ENCODE measurements around the gene LPO. TPM values are rescaled to one million over a fixed set of nuclear protein-coding genes. Genes with fewer than 3 reads are reported as not detected.

The LPO gene
- total and polyA plus RNA-seq, 10 of the 15 experiments (the other 5 are each of a cell fraction or from before 2014, with no cell fraction given): 0.03 to 0.11 (median 0.06) TPM; not detected in 7

DNA sequence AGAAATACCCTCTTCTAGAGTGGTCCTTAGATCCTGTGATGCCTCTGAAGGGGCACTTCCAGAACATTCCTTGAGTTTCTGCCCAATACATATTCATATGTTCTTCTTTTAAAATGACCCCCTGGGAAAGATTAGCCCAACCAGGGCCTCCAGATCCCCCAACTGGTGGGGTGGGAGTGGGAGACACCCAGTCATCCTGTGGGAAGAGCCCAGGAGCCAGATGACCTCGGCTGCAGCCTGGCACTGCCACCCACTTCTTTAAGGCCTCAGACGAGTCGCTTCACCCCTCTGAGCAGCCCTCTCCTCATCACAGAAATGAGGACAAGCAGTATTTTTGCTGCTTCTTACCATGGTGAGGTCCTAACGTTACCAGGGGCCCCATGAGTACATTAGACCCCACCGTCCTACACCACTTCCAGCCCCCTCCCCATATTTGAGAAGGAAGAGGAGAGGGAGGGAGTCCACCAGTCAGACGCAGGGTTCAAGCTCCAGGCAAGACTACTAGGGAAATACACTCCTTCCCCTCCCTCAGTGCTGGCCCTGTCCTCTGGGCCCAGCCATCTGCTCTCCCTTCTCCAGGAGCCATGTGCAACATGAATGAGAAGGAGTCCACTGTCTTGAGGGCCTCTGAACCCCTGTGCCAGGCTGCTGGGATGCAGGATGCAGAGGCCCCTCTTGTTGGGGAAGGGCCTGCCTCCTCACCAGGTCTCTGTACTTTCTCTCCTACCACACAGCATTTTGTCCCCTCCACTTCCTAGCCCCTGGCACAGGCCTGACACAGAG, 30.6 kb downstream of the LPO start:
- Histone ChIP-seq H3K79me2 (ENCODE audit: control insufficient read depth, insufficient read depth, low read length) (no peaks in the 10 kb centered on the region), H3K4me2 (ENCODE audit: control insufficient read depth, insufficient read depth) (no peak overlapping the region), H3K9me3 (replicated peaks; ENCODE audit: control insufficient read depth, insufficient read depth, low read length) (no peaks in the 10 kb centered on the region), H3K9ac (ENCODE audit: control insufficient read depth, insufficient read depth, low read length) (no peak overlapping the region), H3K4me1 (ENCODE audit: control insufficient read depth, insufficient read depth, low read length) (no peaks in the 10 kb centered on the region; the same call in 1 of the 2 replicates), H4K20me1 (ENCODE audit: control insufficient read depth, insufficient read depth) (no peaks in the 10 kb centered on the region), H3K4me3 (no peak overlapping the region), H3K27me3 (replicated peaks in 1 of 2; ENCODE audit: control insufficient read depth in 2 of 2, insufficient read depth in 2 of 2, low read length in 1 of 2) (no peaks in the 10 kb centered on the region; a peak in 1 of 4 replicates), H2AFZ (ENCODE audit: control insufficient read depth, low read depth, low read length) (no peak overlapping the region), H3K36me3 (ENCODE audit: control insufficient read depth in 2 of 2, insufficient read depth in 2 of 2, low read length in 1 of 2) (no peaks in the 10 kb centered on the region), H3K27ac (ENCODE audit: control insufficient read depth, insufficient read depth) (no peak overlapping the region)
- in situ Hi-C loops (cut with MboI): no loop called here
- ChIA-PET RAD21 (ENCODE audit: unreplicated experiment) (no interaction called here), CTCF (no interaction called here), SMC1A (ENCODE audit: uncharacterized antibody, unreplicated experiment) (no interaction called here), POLR2A (no interaction called here)
- FAIRE-seq: no peak
- no peak for ATAC-seq
- WGBS (ENCODE audit: insufficient coverage, insufficient replicate concordance, low lambda C conversion rate, missing lambda C conversion rate): 20% methylated on average over 6 of the region's 6 CpGs
- no TSS peak for BruUV-seq (replicated peaks)
- DNase-seq (ENCODE audit: low read depth, low spot score): no peak
- intact Hi-C loops (cut with micrococcal nuclease; ENCODE audit: unreplicated experiment): no loop called here
- TF ChIP-seq, protein P1, sequence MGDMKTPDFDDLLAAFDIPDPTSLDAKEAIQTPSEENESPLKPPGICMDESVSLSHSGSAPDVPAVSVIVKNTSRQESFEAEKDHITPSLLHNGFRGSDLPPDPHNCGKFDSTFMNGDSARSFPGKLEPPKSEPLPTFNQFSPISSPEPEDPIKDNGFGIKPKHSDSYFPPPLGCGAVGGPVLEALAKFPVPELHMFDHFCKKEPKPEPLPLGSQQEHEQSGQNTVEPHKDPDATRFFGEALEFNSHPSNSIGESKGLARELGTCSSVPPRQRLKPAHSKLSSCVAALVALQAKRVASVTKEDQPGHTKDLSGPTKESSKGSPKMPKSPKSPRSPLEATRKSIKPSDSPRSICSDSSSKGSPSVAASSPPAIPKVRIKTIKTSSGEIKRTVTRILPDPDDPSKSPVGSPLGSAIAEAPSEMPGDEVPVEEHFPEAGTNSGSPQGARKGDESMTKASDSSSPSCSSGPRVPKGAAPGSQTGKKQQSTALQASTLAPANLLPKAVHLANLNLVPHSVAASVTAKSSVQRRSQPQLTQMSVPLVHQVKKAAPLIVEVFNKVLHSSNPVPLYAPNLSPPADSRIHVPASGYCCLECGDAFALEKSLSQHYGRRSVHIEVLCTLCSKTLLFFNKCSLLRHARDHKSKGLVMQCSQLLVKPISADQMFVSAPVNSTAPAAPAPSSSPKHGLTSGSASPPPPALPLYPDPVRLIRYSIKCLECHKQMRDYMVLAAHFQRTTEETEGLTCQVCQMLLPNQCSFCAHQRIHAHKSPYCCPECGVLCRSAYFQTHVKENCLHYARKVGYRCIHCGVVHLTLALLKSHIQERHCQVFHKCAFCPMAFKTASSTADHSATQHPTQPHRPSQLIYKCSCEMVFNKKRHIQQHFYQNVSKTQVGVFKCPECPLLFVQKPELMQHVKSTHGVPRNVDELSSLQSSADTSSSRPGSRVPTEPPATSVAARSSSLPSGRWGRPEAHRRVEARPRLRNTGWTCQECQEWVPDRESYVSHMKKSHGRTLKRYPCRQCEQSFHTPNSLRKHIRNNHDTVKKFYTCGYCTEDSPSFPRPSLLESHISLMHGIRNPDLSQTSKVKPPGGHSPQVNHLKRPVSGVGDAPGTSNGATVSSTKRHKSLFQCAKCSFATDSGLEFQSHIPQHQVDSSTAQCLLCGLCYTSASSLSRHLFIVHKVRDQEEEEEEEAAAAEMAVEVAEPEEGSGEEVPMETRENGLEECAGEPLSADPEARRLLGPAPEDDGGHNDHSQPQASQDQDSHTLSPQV (IDR thresholded peaks at IDR 0.05): no peak
- no peak for TF ChIP-seq SMARCA5 (IDR thresholded peaks at IDR 0.05)
- TF ChIP-seq SIN3A (IDR thresholded peaks at IDR 0.05; ENCODE audit: low read depth, low read length): no peak
- no peak for TF ChIP-seq ZSCAN29 (IDR thresholded peaks at IDR 0.05)
- TF ChIP-seq NFYB (IDR thresholded peaks at IDR 0.05; ENCODE audit: insufficient read depth, low read depth, low read length): no peak
- no peak for TF ChIP-seq SREBF2 (IDR thresholded peaks at IDR 0.05; ENCODE audit: low read length)
- TF ChIP-seq ZBED1 (IDR thresholded peaks at IDR 0.05; ENCODE audit: borderline replicate concordance): no peak
- TF ChIP-seq, protein P2, sequence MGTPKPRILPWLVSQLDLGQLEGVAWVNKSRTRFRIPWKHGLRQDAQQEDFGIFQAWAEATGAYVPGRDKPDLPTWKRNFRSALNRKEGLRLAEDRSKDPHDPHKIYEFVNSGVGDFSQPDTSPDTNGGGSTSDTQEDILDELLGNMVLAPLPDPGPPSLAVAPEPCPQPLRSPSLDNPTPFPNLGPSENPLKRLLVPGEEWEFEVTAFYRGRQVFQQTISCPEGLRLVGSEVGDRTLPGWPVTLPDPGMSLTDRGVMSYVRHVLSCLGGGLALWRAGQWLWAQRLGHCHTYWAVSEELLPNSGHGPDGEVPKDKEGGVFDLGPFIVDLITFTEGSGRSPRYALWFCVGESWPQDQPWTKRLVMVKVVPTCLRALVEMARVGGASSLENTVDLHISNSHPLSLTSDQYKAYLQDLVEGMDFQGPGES (IDR thresholded peaks at IDR 0.05): no peak
- no peak for TF ChIP-seq TCF3 (IDR thresholded peaks at IDR 0.05; ENCODE audit: borderline replicate concordance, insufficient read depth, low read depth, low read length)
- TF ChIP-seq ZNF622 (IDR thresholded peaks at IDR 0.05): no peak
- TF ChIP-seq, protein P3, sequence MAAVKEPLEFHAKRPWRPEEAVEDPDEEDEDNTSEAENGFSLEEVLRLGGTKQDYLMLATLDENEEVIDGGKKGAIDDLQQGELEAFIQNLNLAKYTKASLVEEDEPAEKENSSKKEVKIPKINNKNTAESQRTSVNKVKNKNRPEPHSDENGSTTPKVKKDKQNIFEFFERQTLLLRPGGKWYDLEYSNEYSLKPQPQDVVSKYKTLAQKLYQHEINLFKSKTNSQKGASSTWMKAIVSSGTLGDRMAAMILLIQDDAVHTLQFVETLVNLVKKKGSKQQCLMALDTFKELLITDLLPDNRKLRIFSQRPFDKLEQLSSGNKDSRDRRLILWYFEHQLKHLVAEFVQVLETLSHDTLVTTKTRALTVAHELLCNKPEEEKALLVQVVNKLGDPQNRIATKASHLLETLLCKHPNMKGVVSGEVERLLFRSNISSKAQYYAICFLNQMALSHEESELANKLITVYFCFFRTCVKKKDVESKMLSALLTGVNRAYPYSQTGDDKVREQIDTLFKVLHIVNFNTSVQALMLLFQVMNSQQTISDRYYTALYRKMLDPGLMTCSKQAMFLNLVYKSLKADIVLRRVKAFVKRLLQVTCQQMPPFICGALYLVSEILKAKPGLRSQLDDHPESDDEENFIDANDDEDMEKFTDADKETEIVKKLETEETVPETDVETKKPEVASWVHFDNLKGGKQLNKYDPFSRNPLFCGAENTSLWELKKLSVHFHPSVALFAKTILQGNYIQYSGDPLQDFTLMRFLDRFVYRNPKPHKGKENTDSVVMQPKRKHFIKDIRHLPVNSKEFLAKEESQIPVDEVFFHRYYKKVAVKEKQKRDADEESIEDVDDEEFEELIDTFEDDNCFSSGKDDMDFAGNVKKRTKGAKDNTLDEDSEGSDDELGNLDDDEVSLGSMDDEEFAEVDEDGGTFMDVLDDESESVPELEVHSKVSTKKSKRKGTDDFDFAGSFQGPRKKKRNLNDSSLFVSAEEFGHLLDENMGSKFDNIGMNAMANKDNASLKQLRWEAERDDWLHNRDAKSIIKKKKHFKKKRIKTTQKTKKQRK (IDR thresholded peaks at IDR 0.05; ENCODE audit: low read depth, low read length): no peak
- no peak for TF ChIP-seq JUNB (IDR thresholded peaks at IDR 0.05)
- no peak for TF ChIP-seq RAD21 (IDR thresholded peaks at IDR 0.05; ENCODE audit: insufficient read depth, low read depth, low read length)

Data from GM12878 (cell line).